GM19099 (cell line): ENCODE data around the gene P2RY6.
A peak's percentile ranks its signal among the peaks of the same experiment; 100 is the strongest.

Experiments
- POLR2A ChIP-seq: IDR thresholded peaks from 3 replicates; pipeline ENCODE4 v1.6.1; 2011; ENCODE audit warnings: low read depth; ENCODE audit not compliant: insufficient read length; ENCODE audit errors: extremely low read depth

The P2RY6 gene

GRCh38 chr11:73281201-73281741 is 9.1 kb downstream of the P2RY6 start:
- no peak for TF ChIP-seq POLR2A

GRCh38 chr11:73281796-73282660 is 9.9 kb downstream of the P2RY6 start:
- TF ChIP-seq POLR2A = no peak

DNA sequence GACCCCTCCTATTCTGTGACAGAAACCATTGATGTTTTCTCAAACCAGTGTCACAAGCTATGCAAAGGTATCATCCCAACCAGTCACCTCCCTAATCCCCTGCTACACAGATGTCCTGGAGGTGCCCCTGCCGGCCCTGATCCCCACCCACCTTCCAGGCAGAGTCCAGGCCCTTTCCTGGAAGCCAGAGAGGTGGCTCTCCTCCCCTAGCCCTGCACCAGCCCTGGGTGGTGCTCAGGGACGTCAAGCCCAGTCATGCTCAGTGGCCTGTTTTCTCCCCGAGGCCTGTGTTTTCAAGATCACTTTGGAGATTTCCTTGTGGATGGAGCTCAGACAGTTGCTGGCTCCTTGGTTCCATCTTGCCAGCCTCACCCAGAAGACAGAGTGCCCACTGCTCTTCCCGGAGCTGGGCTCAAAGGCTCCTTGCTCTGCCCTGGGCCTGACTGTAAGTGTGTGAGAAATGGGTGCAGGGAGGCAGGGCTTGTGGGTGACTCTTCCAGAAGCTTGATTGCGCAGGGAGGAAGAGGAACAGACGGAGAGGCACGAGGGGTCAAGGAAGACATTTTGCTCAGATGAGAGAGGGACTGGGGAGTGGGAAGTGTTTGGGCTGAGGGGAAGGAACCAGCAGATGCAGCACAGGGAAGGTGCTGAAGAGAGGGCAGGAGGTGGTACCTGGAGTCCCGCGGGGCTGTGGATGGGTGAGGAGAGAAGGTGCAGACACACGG is 11.3 kb downstream of the P2RY6 start:
- no peak for TF ChIP-seq POLR2A

- TF ChIP-seq POLR2A = no peak
Observed at GRCh38 chr11:73284106-73284505, 12.0 kb downstream of the P2RY6 start.

DNA sequence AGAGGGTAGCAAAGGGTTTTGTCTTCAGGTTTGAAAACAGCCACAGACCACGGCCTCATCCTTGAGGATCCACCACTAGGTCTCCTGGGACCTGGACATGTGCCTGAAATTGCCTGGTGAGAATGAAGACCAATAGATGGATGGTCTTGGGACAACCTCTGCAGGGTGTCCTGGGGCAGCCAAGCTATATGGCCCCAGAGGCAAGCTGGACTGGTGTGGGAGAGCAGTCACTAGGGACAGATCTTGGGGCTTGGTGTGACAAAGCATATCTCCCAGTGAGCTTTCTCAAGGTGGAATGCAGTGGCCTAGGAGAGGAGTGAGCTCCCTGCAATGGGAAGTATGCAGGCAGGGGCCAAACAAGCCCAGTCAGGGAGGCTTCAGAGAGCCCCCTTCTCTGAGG is 13.6 kb downstream of the P2RY6 start:
- TF ChIP-seq POLR2A = no peak

GRCh38 chr11:73286240-73286810 is 14.2 kb downstream of the P2RY6 start:
- no peak for TF ChIP-seq POLR2A

DNA sequence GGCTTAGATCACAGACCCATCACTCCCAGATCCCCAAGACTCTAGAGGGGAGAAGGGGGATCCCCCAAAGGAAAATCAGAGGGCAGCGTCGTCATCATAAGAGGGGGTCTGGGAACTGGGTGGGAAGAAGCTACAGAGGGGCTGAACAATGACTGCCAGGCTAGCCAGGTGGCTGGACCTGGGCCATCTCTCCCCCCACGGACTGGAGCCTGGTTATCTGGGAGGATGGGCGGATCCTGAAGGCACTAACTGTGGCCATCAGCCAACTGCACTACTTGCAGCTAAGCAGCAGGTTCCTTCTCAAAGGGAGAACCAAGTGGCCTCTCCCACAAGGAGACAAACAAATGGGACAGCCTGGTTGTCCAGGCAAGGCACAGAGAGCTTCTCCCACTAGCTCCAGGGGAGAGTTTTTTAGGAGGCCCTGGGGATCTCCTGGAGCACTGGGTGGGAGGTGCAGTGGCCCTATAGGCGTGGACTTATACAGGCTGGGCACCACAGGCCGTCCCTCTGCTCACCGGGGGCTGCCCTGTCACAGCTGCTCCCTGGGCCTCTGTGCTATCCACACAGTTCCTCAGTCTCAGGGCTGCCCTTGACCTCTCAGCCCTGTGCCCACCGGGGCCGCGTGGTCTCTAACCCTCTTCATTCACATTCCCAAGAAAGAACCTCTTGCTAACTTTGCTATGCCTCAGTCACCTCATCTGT is 15.4 kb downstream of the P2RY6 start:
- TF ChIP-seq POLR2A = no peak

GRCh38 chr11:73288192-73288872 is 16.2 kb downstream of the P2RY6 start:
- no peak for TF ChIP-seq POLR2A

GRCh38 chr11:73288873-73289707 is 17.0 kb downstream of the P2RY6 start:
- peak; percentile 40 for TF ChIP-seq POLR2A

DNA sequence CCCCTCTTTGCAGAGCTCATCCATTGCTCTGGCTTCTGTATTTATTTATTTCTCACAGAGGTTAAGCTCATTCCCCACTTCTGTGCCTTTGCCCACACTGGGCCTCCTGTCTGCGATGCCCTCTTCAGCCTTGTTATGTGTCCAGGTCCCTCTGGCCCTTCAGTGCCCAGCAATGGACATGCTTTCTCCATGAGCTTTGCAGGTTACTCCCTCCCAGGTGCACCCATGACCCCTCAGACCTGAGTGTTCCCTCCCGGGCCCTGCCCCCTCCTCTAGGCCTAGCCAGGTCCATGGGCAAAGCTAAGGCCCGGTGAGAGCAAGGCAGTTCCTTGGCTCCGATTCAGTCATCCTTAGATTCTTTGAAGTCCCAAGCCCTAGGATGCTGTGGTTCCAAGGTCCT is 18.4 kb downstream of the P2RY6 start:
- TF ChIP-seq POLR2A = no peak

GRCh38 chr11:73291196-73291595 is 19.1 kb downstream of the P2RY6 start:
- no peak for TF ChIP-seq POLR2A

DNA sequence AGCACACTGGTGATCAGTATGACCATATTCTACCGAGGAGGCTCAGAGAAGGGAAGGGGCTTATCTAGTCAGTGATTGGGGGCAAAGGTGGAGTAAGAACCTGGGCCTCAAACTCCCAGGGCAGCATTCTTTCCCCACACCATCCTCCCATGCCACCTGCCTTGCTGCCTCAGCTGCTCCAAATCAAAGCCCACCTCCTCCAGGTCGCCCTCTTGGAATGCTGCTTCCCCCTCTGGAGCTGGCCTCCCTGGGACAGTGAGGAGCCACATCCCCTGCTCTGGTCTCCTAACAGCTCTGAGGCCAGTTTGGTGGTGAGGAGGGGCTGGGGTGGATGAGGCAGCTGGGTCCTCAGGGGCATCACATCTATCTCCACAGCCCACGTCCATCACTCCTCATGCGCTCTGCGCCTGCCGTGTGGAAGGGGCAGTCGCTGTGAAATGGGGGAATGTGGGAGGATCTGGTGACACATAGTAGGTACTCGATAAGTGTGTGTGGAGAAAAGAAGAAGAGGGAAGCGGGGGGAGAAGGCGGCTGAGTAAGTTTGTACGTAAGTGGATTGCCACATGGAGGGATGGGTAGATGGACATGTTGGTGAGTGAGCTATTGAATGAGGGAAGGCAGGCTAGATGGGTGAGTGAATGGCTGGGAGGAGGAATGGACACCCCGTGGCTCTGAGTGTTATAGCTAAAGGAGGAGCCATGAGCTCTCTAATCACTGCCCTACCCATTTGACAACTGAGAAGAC is 19.8 kb downstream of the P2RY6 start:
- no peak for TF ChIP-seq POLR2A

GRCh38 chr11:73292525-73292894 is 20.4 kb downstream of the P2RY6 start:
- no peak for TF ChIP-seq POLR2A
